ENCODE data around the gene KCNH1.

- TF ChIP-seq CTCF (IDR thresholded peaks at IDR 0.05) (no peak), STAT6 (CRISPR knock-in tag; conservative IDR thresholded peaks at IDR 0.05; ENCODE audit: low read depth) (no peak), NR1H2 (CRISPR knock-in tag; IDR thresholded peaks at IDR 0.05) (no peak), IRF2 (CRISPR knock-in tag; IDR thresholded peaks at IDR 0.05; ENCODE audit: borderline replicate concordance, low read depth) (no peak), ZNF121 (CRISPR knock-in tag; IDR thresholded peaks at IDR 0.05) (no peak), RELA (CRISPR knock-in tag; IDR thresholded peaks at IDR 0.05; ENCODE audit: borderline replicate concordance) (no peak), NR3C1 (CRISPR knock-in tag; conservative IDR thresholded peaks at IDR 0.05; ENCODE audit: low read depth) (no peak), NFE2L1 (CRISPR knock-in tag; IDR thresholded peaks at IDR 0.05) (no peak), E2F1 (CRISPR knock-in tag; IDR thresholded peaks at IDR 0.05) (no peak), CREB1 (CRISPR knock-in tag; IDR thresholded peaks at IDR 0.05) (no peak), USF2 (CRISPR knock-in tag; IDR thresholded peaks at IDR 0.05) (no peak), FOXP1 (CRISPR knock-in tag; IDR thresholded peaks at IDR 0.05; ENCODE audit: borderline replicate concordance) (no peak), MXD4 (CRISPR knock-in tag; IDR thresholded peaks at IDR 0.05; ENCODE audit: borderline replicate concordance) (no peak), ZNF425 (CRISPR knock-in tag; conservative IDR thresholded peaks at IDR 0.05) (no peak)
Observed at GRCh38 chr1:210652329-210652954, 481.5 kb downstream of the KCNH1 start.
